Glomerular visceral epithelial cell (primary cell): ENCODE results near the gene CPLANE2.
"Not testable (repeated sequence)": the region's sequence is repeated elsewhere in the genome, so short reads cannot be mapped to it uniquely, and the experiment has no call there.

ENCODE experiments used
- DNase-seq: peaks from one replicate; pipeline ENCODE4 v3.0.0-alpha.2; 2016; ENCODE audit errors: extremely low spot score

The CPLANE2 gene

DNA sequence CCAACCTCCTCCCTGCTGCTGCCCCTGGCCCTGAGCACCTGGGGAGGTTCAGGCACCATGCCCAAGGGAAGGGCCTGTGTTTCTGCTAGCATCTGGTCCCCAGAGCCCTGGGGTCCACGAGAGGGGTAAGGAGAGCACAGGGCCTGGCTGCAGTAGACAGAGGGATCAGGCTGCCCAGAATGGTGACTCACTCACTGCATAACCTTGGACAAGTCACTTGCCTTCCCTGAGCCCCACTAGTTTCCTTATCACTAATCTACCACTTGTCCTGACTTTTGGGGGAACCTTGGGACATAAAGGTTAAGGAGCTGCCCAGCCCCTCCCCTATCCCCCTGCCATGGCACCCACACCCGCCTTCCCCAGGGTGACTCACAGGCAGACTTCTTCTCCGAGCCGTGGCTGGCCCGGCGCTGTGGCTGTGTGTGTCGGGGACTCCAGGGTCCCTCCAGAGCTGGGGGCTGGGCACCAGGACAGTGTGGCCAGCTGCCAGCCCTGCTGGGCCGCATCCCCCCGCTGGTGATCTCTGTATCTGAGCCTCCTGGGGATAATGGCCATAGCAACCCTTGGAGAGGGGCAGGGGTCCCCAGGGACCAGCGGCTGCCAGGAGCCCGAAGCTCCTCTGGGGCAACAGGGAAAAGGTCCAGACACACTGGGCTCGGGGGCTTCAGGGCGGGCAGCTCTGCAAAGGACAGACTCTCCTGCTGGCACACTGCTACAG is 28.6 kb downstream of the CPLANE2 start:
- DNase-seq = no peak

GRCh38 chr1:16207318-16208269 is 29.4 kb downstream of the CPLANE2 start:
- no peak for DNase-seq

- DNase-seq = peak; percentile 98
Measured at GRCh38 chr1:16206547-16207317, 30.3 kb downstream of the CPLANE2 start.

GRCh38 chr1:16205891-16206546 is 31.0 kb downstream of the CPLANE2 start:
- no peak for DNase-seq

GRCh38 chr1:16205334-16205671 is 31.7 kb downstream of the CPLANE2 start:
- no peak for DNase-seq

DNA sequence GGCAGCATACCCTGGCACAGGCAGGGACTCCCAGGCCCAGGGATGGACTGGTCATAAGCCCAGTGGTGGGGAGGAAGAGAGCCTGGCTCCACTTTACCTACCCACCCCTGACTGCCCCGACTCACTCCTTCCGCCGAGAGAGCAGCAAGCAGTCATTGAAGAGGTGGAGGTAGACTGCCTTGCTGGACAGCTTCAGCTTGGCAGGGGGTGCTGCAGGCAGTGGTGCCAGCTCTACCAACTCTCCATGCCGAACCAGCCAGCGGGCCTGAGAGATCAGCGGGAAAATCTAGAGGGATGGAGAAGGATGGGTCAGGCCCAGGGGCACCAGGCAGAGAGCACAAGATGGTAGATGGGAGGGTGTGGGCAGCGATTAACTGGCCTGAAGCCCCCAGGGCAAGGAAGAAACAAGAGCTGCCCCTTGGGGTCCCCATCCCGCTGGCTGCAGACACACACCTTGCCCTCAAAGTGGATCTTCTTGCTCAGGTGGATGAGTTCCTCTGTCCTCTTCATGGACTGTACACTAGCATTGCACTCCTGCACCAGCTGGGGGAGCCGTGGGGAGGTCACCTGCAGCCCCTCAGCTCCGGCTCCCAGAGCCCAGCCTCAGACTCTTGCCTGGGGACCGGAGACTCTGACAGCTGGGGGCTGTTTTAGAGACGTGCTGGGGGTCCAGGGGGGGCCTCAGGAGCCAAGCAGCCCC is 32.2 kb downstream of the CPLANE2 start:
- no peak for DNase-seq

DNA sequence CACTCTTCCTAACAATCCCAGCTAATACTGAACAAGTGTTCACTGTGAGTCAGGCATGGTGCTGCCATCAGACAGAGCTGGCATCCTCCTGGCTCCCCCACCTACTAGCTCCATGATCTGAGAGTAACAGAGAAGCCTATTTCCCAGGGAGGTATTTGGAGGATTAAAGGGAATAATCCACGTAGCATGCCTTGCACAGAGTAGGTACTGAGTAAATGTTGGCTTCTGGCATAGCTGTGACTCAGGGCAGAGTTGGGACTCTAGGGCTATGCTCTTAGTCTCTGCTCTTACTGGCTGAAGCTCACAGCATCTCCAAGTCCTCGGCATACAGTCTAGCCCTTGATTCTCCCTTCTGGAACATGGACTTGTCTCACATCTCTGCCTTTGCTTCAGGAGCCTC is 32.8 kb downstream of the CPLANE2 start:
- no peak for DNase-seq

GRCh38 chr1:16203550-16203949 is 33.4 kb downstream of the CPLANE2 start:
- no peak for DNase-seq

- DNase-seq = no peak
Measured at GRCh38 chr1:16202281-16203210, 34.4 kb downstream of the CPLANE2 start.

DNA sequence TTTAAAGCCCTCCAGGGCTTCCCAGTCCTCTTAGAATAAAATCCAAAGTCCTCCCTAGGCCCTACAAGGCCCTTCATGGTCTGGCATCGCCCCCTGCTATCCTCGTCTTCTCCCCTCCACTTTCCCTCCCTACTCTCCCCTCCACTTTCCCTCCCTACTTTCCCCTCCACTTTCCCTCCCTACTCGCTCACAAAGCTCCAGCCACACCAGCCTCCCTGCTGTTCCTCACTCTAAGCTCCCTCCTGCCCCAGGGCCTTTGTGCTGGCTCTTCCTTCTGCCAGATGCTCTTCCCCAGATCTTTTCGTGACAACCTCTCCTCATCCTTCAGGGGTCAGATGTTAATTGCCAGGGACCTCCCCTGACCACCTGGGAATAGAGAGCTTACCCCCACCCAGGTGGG is 37.3 kb downstream of the CPLANE2 start:
- no peak for DNase-seq

DNA sequence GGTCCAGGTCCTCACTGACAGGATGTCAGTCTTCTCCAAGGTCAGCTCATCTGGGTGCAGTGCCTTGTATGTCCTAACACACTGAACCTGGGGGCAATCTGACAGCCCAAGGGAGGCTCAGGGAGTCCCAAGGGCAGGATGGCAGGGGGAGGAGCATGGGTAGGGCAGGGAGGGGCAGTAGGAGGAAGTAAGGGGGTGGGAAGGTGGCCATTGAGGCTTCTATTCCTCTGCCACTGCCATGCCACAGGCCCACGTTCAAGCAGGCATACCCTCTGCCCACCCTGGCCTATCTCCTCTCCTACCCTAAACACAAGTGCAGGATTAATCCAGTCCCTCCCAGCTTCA is 37.9 kb downstream of the CPLANE2 start:
- DNase-seq = no peak

DNA sequence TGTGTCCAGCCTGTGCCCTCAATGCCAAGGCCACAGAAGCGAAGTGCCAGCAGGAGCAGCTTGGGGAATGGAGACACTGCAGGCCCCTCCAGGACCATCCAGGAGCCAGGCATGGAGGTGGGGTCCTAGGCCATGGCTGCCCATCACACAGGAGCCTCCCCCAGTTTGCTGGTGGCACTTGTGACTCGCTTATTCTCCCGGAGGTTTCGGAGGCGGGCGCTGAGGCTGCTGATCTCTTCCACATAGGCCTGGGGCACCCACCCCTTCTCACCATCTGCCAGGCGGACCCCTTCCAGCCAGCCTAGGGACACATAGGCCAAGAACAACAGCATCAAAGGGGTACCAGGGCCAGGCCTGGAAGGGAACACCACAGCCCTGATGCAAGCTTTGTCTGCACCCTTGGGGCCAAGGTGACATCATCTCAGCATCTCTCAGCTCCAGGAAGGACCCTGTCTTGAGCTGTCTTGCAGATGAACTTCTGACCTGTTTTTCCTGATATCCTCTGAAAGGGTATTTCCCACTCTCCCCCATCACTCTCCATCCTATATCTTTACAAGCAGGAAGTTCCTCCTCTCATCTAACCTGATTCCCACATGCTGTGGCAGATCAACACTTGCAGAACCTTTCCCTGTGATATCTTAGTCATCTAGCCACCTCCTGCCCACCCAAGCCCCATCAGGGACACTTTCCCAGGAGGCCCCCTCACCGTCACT is 38.4 kb downstream of the CPLANE2 start:
- no peak for DNase-seq

DNA sequence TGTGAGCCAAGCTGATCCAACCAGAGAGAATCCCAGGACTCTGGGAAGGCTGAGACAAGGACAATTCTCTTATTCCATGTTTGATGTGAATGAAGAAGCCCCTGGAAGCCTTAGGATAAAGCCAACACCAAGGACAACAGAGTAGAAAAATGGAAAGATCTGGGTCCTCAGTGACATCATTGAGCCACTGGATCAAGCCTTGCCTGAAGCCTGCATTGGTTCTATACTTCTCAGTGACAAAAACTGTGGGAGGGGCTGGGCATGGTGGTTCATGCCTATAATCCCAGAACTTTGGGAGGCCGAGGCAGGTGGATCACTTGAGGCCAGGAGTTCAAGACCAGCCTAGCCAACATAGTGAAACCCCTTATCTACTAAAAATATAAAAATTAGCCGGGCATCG is 40.1 kb downstream of the CPLANE2 start:
- DNase-seq = no peak

- DNase-seq = not testable (repeated sequence)
Measured at GRCh38 chr1:16196139-16196538, 40.8 kb downstream of the CPLANE2 start.

GRCh38 chr1:16195518-16195905 is 41.5 kb downstream of the CPLANE2 start:
- DNase-seq = no peak

- no peak for DNase-seq
Measured at GRCh38 chr1:16191916-16192546, 45.0 kb downstream of the CPLANE2 start.

GRCh38 chr1:16191309-16191708 is 45.7 kb downstream of the CPLANE2 start:
- no peak for DNase-seq

DNA sequence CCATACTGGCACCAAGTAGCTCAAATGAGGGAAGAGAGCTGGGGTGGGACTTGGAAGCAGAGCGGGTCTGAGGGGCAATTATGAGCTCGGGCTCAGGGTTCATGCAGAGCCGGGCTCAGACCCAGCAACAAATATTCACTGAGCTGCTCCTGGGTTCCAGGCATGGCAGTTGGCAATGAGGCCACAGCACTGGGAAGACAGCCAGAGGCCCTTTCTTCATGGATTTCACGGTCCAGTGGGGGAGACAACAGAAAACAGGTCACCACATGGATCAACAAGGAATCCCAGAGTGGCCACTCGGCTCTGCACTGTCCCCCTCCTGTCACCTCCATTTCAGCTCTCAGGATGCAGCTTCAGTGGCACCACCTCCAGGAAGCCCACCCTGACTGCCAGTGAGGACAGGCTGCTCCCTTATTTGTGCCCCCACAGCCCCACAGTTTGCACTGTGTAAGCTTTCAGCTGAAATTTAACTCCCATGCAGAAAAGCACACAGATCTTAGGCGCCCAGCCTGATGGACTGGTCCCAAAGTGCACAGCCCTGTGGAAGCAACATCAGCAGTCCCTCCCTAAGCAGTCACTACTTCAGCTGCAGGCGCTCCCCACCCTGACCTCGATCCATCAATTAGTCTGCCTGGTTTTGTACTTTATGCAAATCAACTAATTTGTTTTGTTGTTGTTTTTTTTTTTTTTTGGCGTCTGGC is 46.9 kb downstream of the CPLANE2 start:
- peak; percentile 60 for DNase-seq
